K562 (cell line): ENCODE results near the gene CD9. TPM values are rescaled to one million over a fixed set of nuclear protein-coding genes. Genes with fewer than 3 reads are reported as not detected.
A peak's percentile ranks its signal among the peaks of the same experiment; 100 is the strongest.

Source experiments
- CC2D1A ChIP-seq: fragments of 450-650 bp; IDR thresholded peaks from 2 replicates; pipeline ENCODE4 v1.6.1; 2017; ENCODE audit warnings: mild to moderate bottlenecking
- CHD7 ChIP-seq: fragments of 200-600 bp; sonication (generic); IDR thresholded peaks from one replicate; pipeline ENCODE4 v1.6.1; 2012; ENCODE audit warnings: mild to moderate bottlenecking, low read depth, low read length, inconsistent platforms
- CREB5 ChIP-seq: fragments of 250-450 bp; sonication (Bioruptor Pico); IDR thresholded peaks from 2 replicates; pipeline ENCODE4 v1.5.0; 2020; ENCODE audit warnings: mild to moderate bottlenecking
- HINFP ChIP-seq: fragments of 450-650 bp; conservative IDR thresholded peaks from 2 replicates; pipeline ENCODE4 v1.6.1; 2016; ENCODE audit warnings: missing genetic modification characterization, low read depth, mild to moderate bottlenecking, control low read depth, missing compliant biosample characterization
- KLF16 ChIP-seq: IDR thresholded peaks from 2 replicates; pipeline ENCODE4 v1.6.1; 2016; ENCODE audit warnings: antibody characterized with exemption
- LCOR ChIP-seq: sonication (generic); formaldehyde crosslinking; IDR thresholded peaks from 2 replicates; pipeline ENCODE4 v1.8.0; 2022; ENCODE audit warnings: mild to moderate bottlenecking, missing genetic modification reagents
- ZBTB9 ChIP-seq: fragments of 450-650 bp; formaldehyde crosslinking; IDR thresholded peaks from 2 replicates; pipeline ENCODE4 v1.4.0; 2020; ENCODE audit warnings: mild to moderate bottlenecking, moderate library complexity
- ZNF197 ChIP-seq: fragments of 200-800 bp; sonication (Bioruptor generic); IDR thresholded peaks from 2 replicates; pipeline ENCODE4 v1.6.1; 2016; ENCODE audit warnings: low read depth, missing genetic modification characterization, missing compliant biosample characterization
- ZNF224 ChIP-seq: sonication (generic); formaldehyde crosslinking; IDR thresholded peaks from 2 replicates; pipeline ENCODE4 v1.8.0; 2022; ENCODE audit warnings: mild to moderate bottlenecking, missing genetic modification reagents
- ZNF239 ChIP-seq: fragments of 250-450 bp; sonication (Bioruptor Pico); IDR thresholded peaks from 2 replicates; pipeline ENCODE4 v1.4.0; 2020; ENCODE audit warnings: mild to moderate bottlenecking
- ZNF830 ChIP-seq: fragments of 250-450 bp; sonication (Bioruptor Pico); IDR thresholded peaks from 2 replicates; pipeline ENCODE4 v1.5.0; 2021; ENCODE audit warnings: mild to moderate bottlenecking
- polyA plus RNA-seq, 8 experiments: library from polyadenylated mRNA; depleted of rRNA in 4 of 8; stranded (reverse) in 5 of 8; unstranded in 3 of 8; fragments of >200 nt; fragmentation: Nextera tagmentation in 2 of 8; fragmentation: Illumina TruSeq in 1 of 8; extraction: Ambion mirVana in 2 of 8; extraction: Trizol in 1 of 8; gene quantifications; 2 replicates each; pipeline versions ENCODE4 v1.2.1 to v1.2.3, GENCODE V29; 2011 to 2014; ENCODE audit warnings: inconsistent platforms in 1 of 8, missing spikeins in 1 of 8
- total RNA-seq, 7 experiments: library from RNA; depleted of rRNA in 6 of 7; stranded (reverse); fragments of >200 nt in 6 of 7; fragmentation: Illumina TruSeq in 2 of 7; extraction: Trizol in 2 of 7; gene quantifications; 2 replicates each; pipeline versions ENCODE4 v1.2.1 to v1.2.3, GENCODE V29; 2011 to 2021; ENCODE audit warnings: low replicate concordance in 1 of 7

Gene CD9
- total and polyA plus RNA-seq, 9 of the 15 experiments (the other 6 are each of a cell fraction or from before 2014, with no cell fraction given) = 0.43 to 5.6 (median 0.62) TPM

- no peak for TF ChIP-seq CHD7
- TF ChIP-seq LCOR (CRISPR knock-in tag) = no peak
- no peak for TF ChIP-seq ZNF197 (CRISPR knock-in tag)
- no peak for TF ChIP-seq ZNF239 (CRISPR knock-in tag)
- no peak for TF ChIP-seq CREB5 (CRISPR knock-in tag)
- TF ChIP-seq ZNF224 (CRISPR knock-in tag) = no peak
- no peak for TF ChIP-seq CC2D1A
- TF ChIP-seq HINFP = no peak
- no peak for TF ChIP-seq ZBTB9 (CRISPR knock-in tag)
- peak; percentile 31; the same call in 1 of the 2 replicates for TF ChIP-seq KLF16
- TF ChIP-seq ZNF830 (CRISPR knock-in tag) = no peak
These were observed 32.6 kb upstream of the CD9 start (continued) for GRCh38 chr12:6167327-6168280.
